ENCODE measurements around the gene AIG1. TPM values are rescaled to one million over a fixed set of nuclear protein-coding genes. Genes with fewer than 3 reads are reported as not detected.
A peak's percentile ranks its signal among the peaks of the same experiment; 100 is the strongest.

The AIG1 gene
- polyA plus RNA-seq, 1 of the 3 experiments (the other 2 are of a cell fraction), result 36.8 TPM

GRCh38 chr6:143372199-143372882 is 311.7 kb downstream of the AIG1 start:
- Histone ChIP-seq H3K79me2 (ENCODE audit: insufficient read depth) (no peaks in the 10 kb centered on the region), H3K4me3 (ENCODE audit: low read depth in 2 of 2, low read length in 1 of 2) (no peak overlapping the region), H4K20me1 (ENCODE audit: insufficient read depth) (no peaks in the 10 kb centered on the region), H3K27me3 (ENCODE audit: insufficient read depth) (no peaks in the 10 kb centered on the region), H3K4me1 (ENCODE audit: control insufficient read depth in 1 of 2, insufficient read depth in 2 of 2, low read depth in 1 of 2, low read length in 1 of 2) (no peaks in the 10 kb centered on the region; a peak in 1 of 4 replicates), H3K9ac (no peak overlapping the region), H3K9me3 (no peaks in the 10 kb centered on the region), H3F3A (replicated peaks; ENCODE audit: insufficient read depth) (no peaks in the 10 kb centered on the region), H3K27ac (ENCODE audit: low read depth in 2 of 2, low read length in 1 of 2) (no peak overlapping the region), H3K9me2 (no peaks in the 10 kb centered on the region), H2AFZ (ENCODE audit: low read depth) (no peak overlapping the region), H3K36me3 (replicated peaks in 1 of 2; ENCODE audit: control insufficient read depth in 1 of 2, insufficient read depth in 2 of 2, low read length in 1 of 2) (no peaks in the 10 kb centered on the region), H3K4me2 (no peak overlapping the region)
- ChIA-PET POLR2A (no interaction called here), CTCF (no interaction called here)
- TF ChIP-seq FOSL2 (IDR thresholded peaks at IDR 0.05; ENCODE audit: borderline replicate concordance, low read depth) (no peak), REST (IDR thresholded peaks at IDR 0.05; ENCODE audit: low read depth, low read length) (no peak), PBX3 (IDR thresholded peaks at IDR 0.05) (no peak), YY1 (IDR thresholded peaks at IDR 0.05; ENCODE audit: low read depth) (no peak), TCF12 (IDR thresholded peaks at IDR 0.05) (no peak), SMC3 (IDR thresholded peaks at IDR 0.05; ENCODE audit: low read depth, low read length) (no peak), IRF3 (IDR thresholded peaks at IDR 0.05; ENCODE audit: low read depth, low read length) (no peak), MAX (IDR thresholded peaks at IDR 0.05; ENCODE audit: low read depth) (no peak), RFX5 (IDR thresholded peaks at IDR 0.05; ENCODE audit: low read length) (no peak), EP300 (IDR thresholded peaks at IDR 0.05; ENCODE audit: borderline replicate concordance in 1 of 2, low read depth in 1 of 2, low read length in 1 of 2) (peak in 1 of 2 experiments; percentile 42; a peak in 1 of 4 replicates), FOXM1 (IDR thresholded peaks at IDR 0.05; ENCODE audit: low read depth) (no peak), GATA2 (CRISPR knock-in tag; IDR thresholded peaks at IDR 0.05) (peak; percentile 71), JUND (IDR thresholded peaks at IDR 0.05) (no peak), SIN3A (IDR thresholded peaks at IDR 0.05; ENCODE audit: borderline replicate concordance, low read depth, low read length) (no peak), NFIC (IDR thresholded peaks at IDR 0.05; ENCODE audit: borderline replicate concordance) (no peak), RAD21 (IDR thresholded peaks at IDR 0.05; ENCODE audit: low read length) (no peak), USF1 (IDR thresholded peaks at IDR 0.05; ENCODE audit: borderline replicate concordance, low read depth) (no peak), FOXJ3 (CRISPR knock-in tag; IDR thresholded peaks at IDR 0.05) (no peak), TEAD4 (IDR thresholded peaks at IDR 0.05; ENCODE audit: borderline replicate concordance, insufficient read depth) (no peak), RCOR1 (IDR thresholded peaks at IDR 0.05; ENCODE audit: low read length) (peak; percentile 79), USF2 (IDR thresholded peaks at IDR 0.05; ENCODE audit: borderline replicate concordance, low read depth, low read length) (no peak)
- WGBS (ENCODE audit: low lambda C conversion rate), result 60% methylated on average over 7 of the region's 7 CpGs
- peak; percentile 29 for DNase-seq
